GM04503 (cell line): Measurements from ENCODE around the gene PTPRD.

Experiments used
- DNase-seq: peaks from one replicate; pipeline ENCODE4 v3.0.0-alpha.2; 2012; ENCODE audit warnings: low read depth

PTPRD gene

GRCh38 chr9:8572209-8572608, 2040.6 kb downstream of the PTPRD start:
- no peak for DNase-seq

- DNase-seq = no peak
These were observed 2041.2 kb downstream of the PTPRD start for GRCh38 chr9:8571643-8572042.

- no peak for DNase-seq
These were observed 2042.0 kb downstream of the PTPRD start for GRCh38 chr9:8570776-8571175.

GRCh38 chr9:8569823-8570222, 2043.0 kb downstream of the PTPRD start:
- no peak for DNase-seq

GRCh38 chr9:8567963-8568579, 2044.7 kb downstream of the PTPRD start:
- no peak for DNase-seq

GRCh38 chr9:8564960-8565359, 2047.8 kb downstream of the PTPRD start:
- DNase-seq = no peak

- no peak for DNase-seq
These were observed 2052.0 kb downstream of the PTPRD start for GRCh38 chr9:8560560-8561525.

- DNase-seq = no peak
These were observed 2054.6 kb downstream of the PTPRD start for GRCh38 chr9:8558176-8558575.

GRCh38 chr9:8555762-8556500, 2056.9 kb downstream of the PTPRD start:
- DNase-seq = no peak

GRCh38 chr9:8553444-8553843, 2059.4 kb downstream of the PTPRD start:
- DNase-seq = no peak

- no peak for DNase-seq
These were observed 2060.1 kb downstream of the PTPRD start for GRCh38 chr9:8552732-8553131.

GRCh38 chr9:8549214-8549613, 2063.6 kb downstream of the PTPRD start:
- no peak for DNase-seq

GRCh38 chr9:8543219-8543618, 2069.6 kb downstream of the PTPRD start:
- DNase-seq = no peak

GRCh38 chr9:8542537-8542936, 2070.3 kb downstream of the PTPRD start:
- DNase-seq = no peak

- no peak for DNase-seq
These were observed 2073.1 kb downstream of the PTPRD start for GRCh38 chr9:8539681-8540197.

- no peak for DNase-seq
These were observed 2076.0 kb downstream of the PTPRD start for GRCh38 chr9:8536845-8537244.

- DNase-seq = no peak
These were observed 2078.0 kb downstream of the PTPRD start for GRCh38 chr9:8534828-8535227.

- no peak for DNase-seq
These were observed 2079.1 kb downstream of the PTPRD start for GRCh38 chr9:8533681-8534080.

- no peak for DNase-seq
These were observed 2080.9 kb downstream of the PTPRD start for GRCh38 chr9:8531826-8532415.

GRCh38 chr9:8521112-8521511, 2091.7 kb downstream of the PTPRD start:
- no peak for DNase-seq

GRCh38 chr9:8515748-8516147, 2097.1 kb downstream of the PTPRD start:
- DNase-seq = no peak

- no peak for DNase-seq
These were observed 2098.0 kb downstream of the PTPRD start for GRCh38 chr9:8514760-8515159.
